ENCODE data around the gene APLN.

GRCh38 chrX:129698150-129698549 is 43.4 kb upstream of the APLN start:
- TF ChIP-seq POLR2AphosphoS5 (IDR thresholded peaks at IDR 0.05; ENCODE audit: borderline replicate concordance, low read depth, low read length) (no peak), EZH2 (IDR thresholded peaks at IDR 0.05) (no peak), FOXP2 (optimal IDR thresholded peaks at IDR 0.05; ENCODE audit: control extremely low read depth, extremely low read length, insufficient read depth) (no peak)

Measured in SK-N-MC (cell line).